ENCODE data around the gene DCTN3.

The DCTN3 gene

GRCh38 chr9:34588671-34589635 lies 31.3 kb downstream of the DCTN3 start:
- DNase-seq: no peak

DNA sequence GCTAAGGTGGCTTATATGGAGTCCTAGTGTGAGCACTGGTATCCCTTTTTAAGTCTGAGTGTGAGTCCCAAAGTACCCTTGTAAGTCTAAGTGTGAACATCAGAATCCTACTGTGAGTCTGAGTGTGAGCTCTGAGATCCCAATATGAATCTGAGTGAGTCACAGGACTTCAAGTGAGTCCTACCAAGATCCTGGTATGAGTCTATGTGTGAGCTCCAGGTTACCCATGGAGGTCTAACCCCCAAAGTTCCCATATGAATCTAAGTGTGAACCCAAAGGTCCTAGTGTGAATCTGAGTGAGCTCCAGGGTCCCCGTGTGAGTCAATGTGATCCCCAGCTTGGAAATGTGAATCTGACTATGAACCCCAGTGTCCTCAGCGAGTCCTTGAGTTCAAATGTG lies 33.0 kb downstream of the DCTN3 start:
- no peak for DNase-seq

DNA sequence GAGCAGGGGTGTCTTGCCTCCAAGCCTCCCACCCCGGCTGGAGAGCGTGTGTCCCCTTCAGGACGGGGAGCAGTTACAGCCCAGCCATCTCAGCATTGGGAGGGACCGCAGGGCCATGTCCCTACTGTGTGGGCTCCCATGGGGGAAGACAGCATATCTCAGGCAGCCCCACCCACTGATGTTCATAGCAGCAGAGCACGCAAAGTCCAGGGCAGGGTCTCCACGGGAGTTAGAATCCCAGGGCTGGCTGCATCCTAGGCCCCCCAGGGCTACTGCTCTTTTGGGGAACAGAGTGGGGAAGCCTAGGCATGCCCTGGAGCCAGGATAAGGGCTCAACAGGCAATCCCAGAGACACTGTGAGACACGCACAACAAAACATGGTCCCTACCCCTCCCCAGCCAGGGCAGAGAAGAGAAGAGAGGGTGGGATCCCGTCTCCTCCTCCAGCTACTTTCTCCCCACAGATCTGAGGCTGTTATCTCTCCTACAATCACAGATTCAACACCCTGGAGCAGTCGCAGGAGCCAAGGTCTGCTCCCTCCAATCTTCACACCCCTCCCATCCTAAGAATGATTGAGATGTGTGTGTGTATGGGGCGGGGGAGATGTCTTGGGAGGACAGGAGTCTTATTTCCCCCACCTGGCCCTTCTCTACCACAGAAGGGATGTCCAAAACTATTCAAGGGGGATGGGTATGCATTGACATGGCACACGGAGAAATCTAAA lies 34.2 kb downstream of the DCTN3 start:
- DNase-seq: no peak

- DNase-seq: no peak
Measured at GRCh38 chr9:34584970-34585369, 35.3 kb downstream of the DCTN3 start.

DNA sequence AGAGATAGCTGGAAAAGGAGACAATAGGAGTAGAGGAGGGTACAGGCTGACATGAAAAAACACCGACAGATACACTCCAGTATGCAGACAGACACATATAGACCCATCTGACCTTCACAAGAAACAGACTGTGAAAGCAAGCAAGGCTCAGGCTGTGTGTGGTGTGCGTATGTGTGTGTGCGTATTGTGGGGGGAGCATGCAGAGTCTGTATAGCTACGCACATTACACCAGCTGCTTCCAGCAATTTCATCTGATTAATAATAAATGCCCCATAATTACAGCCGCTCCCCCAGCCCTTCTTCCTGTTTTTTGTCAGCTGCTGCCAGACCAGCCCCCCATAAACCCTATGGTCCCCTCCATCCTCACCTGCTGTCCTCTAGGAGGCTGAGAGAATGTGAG lies 37.5 kb downstream of the DCTN3 start:
- DNase-seq: no peak

DNA sequence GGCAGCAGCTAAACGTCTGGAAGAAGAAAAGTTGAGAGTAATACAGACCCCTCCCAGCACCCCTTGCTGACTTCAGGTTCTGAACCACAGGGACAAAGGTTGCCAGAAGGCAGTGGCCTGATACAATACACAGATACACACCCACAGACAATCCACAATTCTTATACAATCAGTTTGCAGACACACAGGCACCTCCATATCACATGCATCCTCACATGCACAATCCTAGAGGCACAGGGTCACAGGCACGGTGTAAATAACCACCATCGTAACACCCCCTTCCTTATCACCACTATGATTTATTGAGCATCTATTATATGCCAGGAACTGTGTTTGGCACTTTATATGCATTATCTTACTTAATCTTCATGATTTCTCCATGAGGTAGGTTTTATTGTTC lies 39.0 kb downstream of the DCTN3 start:
- DNase-seq: no peak

DNA sequence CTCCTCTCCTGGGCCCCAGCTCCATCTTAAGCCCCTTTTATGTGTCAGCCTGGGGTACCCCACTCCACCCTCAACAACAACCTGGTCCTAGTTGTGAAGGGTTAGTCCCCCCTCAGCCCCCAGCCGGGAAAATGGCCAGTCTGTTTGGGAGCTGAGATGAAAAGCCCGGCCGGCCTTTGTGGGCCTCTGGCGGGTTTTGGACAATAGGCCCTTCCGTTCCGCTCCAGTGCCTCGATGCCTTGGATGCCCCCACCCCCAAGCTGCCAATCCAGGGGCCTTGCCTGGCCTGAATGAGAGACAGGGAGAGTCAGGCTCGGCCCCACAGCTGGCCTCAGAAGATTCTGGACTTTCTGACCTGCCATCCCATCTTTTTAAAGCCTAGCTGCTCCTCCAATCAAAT lies 39.9 kb downstream of the DCTN3 start:
- DNase-seq: no peak

- DNase-seq: no peak
Measured at GRCh38 chr9:34579808-34580163, 40.5 kb downstream of the DCTN3 start.

GRCh38 chr9:34579104-34579807 lies 41.0 kb downstream of the DCTN3 start:
- DNase-seq: no peak

GRCh38 chr9:34578241-34579103 lies 41.8 kb downstream of the DCTN3 start:
- no peak for DNase-seq

DNA sequence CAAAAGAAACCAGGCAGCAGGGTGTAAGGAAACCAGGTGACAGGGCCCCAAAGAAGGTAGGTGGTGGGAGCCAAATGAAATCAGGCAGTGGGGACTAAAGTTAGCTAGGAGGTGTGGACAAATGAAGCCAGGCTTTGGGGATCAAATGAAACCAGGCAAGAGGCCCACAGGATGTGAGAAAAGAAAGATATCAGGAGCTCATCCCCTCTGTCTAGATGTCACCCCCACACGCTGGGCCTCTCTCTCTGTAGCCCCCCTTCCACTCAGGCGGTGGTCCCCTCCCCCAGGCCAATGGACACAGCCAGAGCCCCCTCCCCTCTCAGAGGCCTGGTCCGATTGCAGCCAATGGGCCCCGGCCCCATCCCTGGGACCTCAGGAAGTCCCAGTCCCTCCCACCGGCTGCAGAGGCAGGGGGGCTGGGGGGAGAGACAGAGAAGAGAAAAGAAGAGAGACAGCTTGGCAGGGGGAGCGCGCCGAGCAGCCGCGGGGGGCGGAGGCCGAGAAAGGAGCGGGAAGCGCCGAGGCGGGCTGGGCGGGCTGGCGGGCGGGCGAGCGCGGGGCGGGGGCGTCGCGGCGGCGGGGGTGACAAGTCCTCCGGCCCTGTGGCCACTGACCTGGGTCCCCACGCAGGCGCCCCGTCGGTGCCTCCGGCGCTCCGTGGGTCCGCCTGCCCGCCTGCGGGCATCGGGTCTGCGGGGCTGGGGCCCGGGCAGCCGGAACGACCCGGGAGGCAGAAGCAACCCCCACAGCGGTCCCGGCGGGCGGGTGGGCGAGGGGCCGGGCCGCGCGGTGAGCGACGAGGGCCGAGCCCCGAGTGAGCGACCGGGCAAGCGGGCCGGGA lies 42.7 kb downstream of the DCTN3 start:
- DNase-seq: no peak

DNA sequence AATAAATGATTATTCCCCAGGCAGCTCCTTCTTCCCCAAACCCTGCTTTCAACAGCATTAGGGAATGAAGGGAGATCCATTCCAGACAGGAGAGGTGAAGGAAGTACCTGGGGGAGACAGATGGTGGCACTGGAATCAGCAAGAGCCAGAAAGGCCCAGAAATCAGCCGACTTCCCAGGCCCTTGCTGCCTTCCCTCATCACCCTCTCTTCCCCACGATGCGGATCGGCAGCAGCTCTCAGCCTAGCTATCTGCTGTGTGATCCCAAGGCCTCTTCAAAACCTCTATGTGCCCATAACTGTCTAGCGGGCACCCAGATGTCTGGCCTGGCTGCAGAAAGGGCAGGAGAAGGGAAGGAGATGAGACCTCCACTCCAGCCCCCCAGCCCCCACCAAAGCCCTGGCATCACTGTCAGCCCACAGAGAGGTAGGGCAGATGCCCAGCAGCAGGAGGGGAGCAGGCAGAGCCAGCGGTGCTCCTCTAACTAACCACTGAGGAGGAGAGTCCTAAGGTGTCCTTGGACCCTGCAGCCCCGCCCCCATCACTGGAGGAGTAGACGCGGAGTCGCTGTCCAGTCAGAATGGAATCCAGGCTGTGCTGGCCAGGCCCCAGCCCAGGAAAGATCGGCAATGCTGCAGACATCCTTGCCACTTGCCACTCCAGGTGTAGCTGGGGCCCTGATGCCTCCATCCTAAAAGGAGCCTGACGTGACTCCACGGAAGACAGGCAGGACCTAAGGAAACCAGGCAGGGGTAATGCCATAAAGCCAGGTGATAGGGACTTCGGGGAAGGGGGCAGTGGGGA lies 43.5 kb downstream of the DCTN3 start:
- no peak for DNase-seq

- DNase-seq: no peak
Measured at GRCh38 chr9:34575862-34576596, 44.3 kb downstream of the DCTN3 start.

- DNase-seq: no peak
Measured at GRCh38 chr9:34575241-34575640, 45.1 kb downstream of the DCTN3 start.

- DNase-seq: no peak
Measured at GRCh38 chr9:34574571-34574970, 45.7 kb downstream of the DCTN3 start.

DNA sequence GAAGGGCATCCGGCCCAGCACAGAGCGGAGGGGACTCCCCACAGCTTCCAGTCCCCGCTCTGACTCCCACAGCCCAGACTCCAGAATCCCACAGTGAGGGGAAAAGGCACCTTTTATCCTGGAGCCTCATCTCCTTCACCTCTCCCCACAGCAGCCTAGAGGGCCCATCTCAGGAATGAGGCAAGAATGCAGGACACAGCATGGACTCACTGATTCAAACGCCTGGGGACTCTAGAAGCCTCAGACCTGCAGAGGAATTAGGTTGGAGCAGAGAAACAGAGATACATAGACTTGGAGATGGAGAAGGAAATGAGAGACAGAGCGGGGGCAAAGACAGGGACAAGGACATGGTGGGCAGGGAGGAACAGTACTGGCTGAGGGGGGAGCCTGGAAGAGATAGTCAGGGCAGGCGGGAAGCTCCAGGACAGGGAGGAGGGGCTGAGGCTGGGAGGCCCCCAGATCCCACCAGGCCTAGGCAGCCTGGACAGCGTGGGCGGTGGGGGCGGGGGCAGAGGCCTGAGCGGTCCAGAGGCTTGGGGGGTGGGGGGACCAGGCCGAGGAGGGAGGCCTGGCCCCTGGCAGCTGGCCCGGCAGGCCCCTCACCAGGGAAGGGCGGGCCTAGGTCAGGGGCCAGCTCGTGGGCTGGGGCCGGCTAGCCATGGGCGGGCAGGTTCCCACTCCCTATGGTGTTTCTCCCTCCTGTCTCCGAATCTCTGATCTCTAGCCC lies 46.5 kb downstream of the DCTN3 start:
- DNase-seq: no peak

GRCh38 chr9:34572628-34573027 lies 47.7 kb downstream of the DCTN3 start:
- no peak for DNase-seq

GRCh38 chr9:34572092-34572491 lies 48.2 kb downstream of the DCTN3 start:
- DNase-seq: peak; percentile 47

DNA sequence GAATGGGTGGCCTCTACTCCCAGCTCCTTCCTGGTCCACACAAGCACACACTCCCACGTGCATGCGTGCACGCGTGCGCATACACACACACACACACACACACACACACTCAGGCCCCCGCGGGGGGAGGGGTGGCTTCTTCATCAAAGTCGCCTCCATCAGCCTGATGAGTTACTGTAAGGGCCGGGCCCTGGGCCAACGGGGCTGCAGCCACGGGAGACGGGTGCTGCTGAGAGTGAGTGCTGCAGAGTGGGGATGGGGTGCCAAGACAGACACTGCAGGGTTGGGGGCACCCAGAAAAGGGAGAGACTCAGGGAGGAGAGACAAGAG lies 48.8 kb downstream of the DCTN3 start:
- peak; percentile 59 for DNase-seq

Measured in RPMI8226 (cell line).